H1 (cell line): ENCODE measurements around the gene KIAA1671.

Experiments
- BRCA1 ChIP-seq: IDR thresholded peaks from 2 replicates; pipeline ENCODE4 v1.6.1; 2012; ENCODE audit warnings: low read depth, low read length, improper control_type of control experiment
- MAFK ChIP-seq: IDR thresholded peaks from 2 replicates; pipeline ENCODE4 v1.6.1; 2012; ENCODE audit warnings: low read depth, mild to moderate bottlenecking, improper control_type of control experiment, low read length
- POLR2A ChIP-seq, 2 experiments: IDR thresholded peaks; 1 replicate in 1 of 2; 2 replicates in 1 of 2; pipeline ENCODE4 v1.6.1; 2011; ENCODE audit warnings: low read depth in 2 of 2, low read length in 2 of 2, mild to moderate bottlenecking in 2 of 2; ENCODE audit errors: control extremely low read depth in 1 of 2
- RBBP5 ChIP-seq: IDR thresholded peaks from 2 replicates; pipeline ENCODE4 v1.7.1; 2012; ENCODE audit warnings: low read depth, mild to moderate bottlenecking, inconsistent platforms, low read length, moderate library complexity, borderline replicate concordance
- SIN3A ChIP-seq, 2 experiments: IDR thresholded peaks in 1 of 2; conservative IDR thresholded peaks in 1 of 2; 2 replicates each; pipeline ENCODE4 v1.6.1; 2011 to 2012; ENCODE audit warnings: low read length in 2 of 2, improper control_type of control experiment in 1 of 2, low read depth in 1 of 2, mild to moderate bottlenecking in 1 of 2
- SP2 ChIP-seq: IDR thresholded peaks from 2 replicates; pipeline ENCODE4 v1.6.1; 2012; ENCODE audit warnings: mild to moderate bottlenecking, low read length, inconsistent platforms
- ZNF274 ChIP-seq: IDR thresholded peaks from 2 replicates; pipeline ENCODE4 v1.7.0; 2012; ENCODE audit warnings: low read length, borderline replicate concordance; ENCODE audit errors: extremely low read depth
- TF ChIP-seq, protein P1 (sequence below), 3 experiments: IDR thresholded peaks; 1 replicate in 2 of 3; 2 replicates in 1 of 3; pipeline versions ENCODE4 v1.5.1 to v1.6.1; 2011; ENCODE audit warnings: low read length in 3 of 3, mild to moderate bottlenecking in 3 of 3, inconsistent platforms in 2 of 3, low read depth in 1 of 3, moderate library complexity in 1 of 3; ENCODE audit not compliant: insufficient read depth in 1 of 3; ENCODE audit errors: control extremely low read depth in 1 of 3

DNA sequence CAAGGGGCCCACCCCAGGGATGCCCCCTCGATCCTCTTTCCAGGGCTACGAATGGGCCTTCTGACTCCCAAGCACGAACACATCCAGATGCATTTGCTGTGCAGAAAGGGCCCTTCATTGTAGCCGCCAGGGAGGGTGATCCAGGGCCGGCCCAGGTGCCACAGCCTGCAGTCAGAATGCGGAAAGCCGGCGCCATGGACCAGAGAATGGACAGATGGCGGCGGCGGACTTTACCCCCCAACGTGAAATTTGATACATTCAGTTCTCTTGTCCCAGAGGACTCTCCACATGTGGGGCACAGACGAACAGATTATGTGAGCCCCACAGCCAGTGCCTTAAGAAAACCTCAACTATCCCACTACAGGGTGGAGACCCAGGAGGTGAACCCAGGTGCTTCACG lies 87.2 kb downstream of the KIAA1671 start:
- TF ChIP-seq, protein P1, sequence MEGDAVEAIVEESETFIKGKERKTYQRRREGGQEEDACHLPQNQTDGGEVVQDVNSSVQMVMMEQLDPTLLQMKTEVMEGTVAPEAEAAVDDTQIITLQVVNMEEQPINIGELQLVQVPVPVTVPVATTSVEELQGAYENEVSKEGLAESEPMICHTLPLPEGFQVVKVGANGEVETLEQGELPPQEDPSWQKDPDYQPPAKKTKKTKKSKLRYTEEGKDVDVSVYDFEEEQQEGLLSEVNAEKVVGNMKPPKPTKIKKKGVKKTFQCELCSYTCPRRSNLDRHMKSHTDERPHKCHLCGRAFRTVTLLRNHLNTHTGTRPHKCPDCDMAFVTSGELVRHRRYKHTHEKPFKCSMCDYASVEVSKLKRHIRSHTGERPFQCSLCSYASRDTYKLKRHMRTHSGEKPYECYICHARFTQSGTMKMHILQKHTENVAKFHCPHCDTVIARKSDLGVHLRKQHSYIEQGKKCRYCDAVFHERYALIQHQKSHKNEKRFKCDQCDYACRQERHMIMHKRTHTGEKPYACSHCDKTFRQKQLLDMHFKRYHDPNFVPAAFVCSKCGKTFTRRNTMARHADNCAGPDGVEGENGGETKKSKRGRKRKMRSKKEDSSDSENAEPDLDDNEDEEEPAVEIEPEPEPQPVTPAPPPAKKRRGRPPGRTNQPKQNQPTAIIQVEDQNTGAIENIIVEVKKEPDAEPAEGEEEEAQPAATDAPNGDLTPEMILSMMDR (IDR thresholded peaks at IDR 0.05; ENCODE audit: control extremely low read depth in 1 of 3, insufficient read depth in 1 of 3, low read depth in 1 of 3, low read length in 3 of 3) = no peak
- TF ChIP-seq MAFK = no peak
- no peak for TF ChIP-seq RBBP5
- no peak for TF ChIP-seq SIN3A (conservative IDR thresholded peaks at IDR 0.05 in 1 of 2, IDR thresholded peaks at IDR 0.05 in 1 of 2; ENCODE audit: low read depth in 1 of 2, low read length in 2 of 2)
- TF ChIP-seq SP2 = no peak
- TF ChIP-seq BRCA1 = no peak
- TF ChIP-seq ZNF274 = no peak
- no peak for TF ChIP-seq POLR2A (IDR thresholded peaks at IDR 0.05; ENCODE audit: control extremely low read depth in 1 of 2, low read depth in 2 of 2, low read length in 2 of 2)
